ENCODE results near the gene PKNOX2. TPM values are rescaled to one million over a fixed set of nuclear protein-coding genes. Genes with fewer than 3 reads are reported as not detected.

The PKNOX2 gene
- total RNA-seq, 4 donors from 2014 or later = 0.40 to 5.9 (median 1.1) TPM; not detected in 1

DNA sequence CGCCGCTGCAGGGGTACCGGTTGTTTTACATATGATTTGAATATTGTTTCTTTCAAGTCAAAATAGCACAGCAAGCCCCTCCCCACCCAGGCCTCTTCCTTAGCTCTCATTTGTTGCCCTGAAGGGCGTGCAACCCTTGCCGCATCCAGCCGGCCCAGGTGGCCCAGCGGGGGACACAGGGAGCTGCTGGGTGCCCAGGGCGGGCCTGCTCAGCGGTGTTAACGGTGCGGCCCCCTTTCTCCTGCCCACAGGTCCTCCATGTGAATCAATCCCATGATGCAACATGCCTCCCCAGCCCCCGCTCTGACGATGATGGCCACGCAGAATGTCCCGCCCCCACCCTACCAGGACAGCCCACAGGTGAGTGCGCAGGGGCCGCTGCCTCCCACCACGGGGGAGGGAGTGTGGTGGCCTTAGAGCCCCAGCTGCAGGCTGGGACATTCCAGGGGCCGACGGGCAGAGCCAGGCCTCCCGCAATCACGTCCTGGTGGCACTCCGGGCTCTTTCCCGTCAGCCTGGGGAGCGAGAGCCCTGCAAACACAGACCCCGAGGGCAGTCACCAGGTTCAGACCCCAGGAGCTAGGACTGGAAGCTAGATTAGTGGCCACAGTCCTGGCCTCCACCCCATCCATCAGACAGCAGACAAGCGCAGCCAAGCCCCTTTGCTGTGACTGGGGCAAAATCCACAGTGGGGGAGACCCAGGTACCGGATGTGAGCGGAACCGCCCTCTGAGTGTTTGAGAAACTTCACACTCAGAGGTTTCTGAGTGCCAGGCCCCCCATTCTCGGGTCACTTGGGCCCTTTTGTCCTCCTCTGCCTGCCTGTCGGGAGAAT, 186.7 kb downstream of the PKNOX2 start:
- DNase-seq = no peak
- TF ChIP-seq, protein P1, sequence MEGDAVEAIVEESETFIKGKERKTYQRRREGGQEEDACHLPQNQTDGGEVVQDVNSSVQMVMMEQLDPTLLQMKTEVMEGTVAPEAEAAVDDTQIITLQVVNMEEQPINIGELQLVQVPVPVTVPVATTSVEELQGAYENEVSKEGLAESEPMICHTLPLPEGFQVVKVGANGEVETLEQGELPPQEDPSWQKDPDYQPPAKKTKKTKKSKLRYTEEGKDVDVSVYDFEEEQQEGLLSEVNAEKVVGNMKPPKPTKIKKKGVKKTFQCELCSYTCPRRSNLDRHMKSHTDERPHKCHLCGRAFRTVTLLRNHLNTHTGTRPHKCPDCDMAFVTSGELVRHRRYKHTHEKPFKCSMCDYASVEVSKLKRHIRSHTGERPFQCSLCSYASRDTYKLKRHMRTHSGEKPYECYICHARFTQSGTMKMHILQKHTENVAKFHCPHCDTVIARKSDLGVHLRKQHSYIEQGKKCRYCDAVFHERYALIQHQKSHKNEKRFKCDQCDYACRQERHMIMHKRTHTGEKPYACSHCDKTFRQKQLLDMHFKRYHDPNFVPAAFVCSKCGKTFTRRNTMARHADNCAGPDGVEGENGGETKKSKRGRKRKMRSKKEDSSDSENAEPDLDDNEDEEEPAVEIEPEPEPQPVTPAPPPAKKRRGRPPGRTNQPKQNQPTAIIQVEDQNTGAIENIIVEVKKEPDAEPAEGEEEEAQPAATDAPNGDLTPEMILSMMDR (IDR thresholded peaks at IDR 0.05) = no peak
- no peak for TF ChIP-seq POLR2A (IDR thresholded peaks at IDR 0.05)
- no peaks in the 10 kb centered on the region for H3K9me3 ChIP-seq
- peaks cover 0 to 10% (median 0%) of the 10 kb centered on the region in 3 donors for H3K4me1 ChIP-seq
- intact Hi-C loops (cut with DNase I) = no loop called here
- H3K27me3 ChIP-seq = peaks cover 0 to 13% (median 0%) of the 10 kb centered on the region in 4 donors
- 78 to 92% methylated on average over 9 to 12 of the region's 32 CpGs for WGBS, 2 donors
- H3K4me3 ChIP-seq = no peak overlapping the region
- H3K27ac ChIP-seq = no peak overlapping the region
- no peaks in the 10 kb centered on the region for H3K36me3 ChIP-seq

DNA sequence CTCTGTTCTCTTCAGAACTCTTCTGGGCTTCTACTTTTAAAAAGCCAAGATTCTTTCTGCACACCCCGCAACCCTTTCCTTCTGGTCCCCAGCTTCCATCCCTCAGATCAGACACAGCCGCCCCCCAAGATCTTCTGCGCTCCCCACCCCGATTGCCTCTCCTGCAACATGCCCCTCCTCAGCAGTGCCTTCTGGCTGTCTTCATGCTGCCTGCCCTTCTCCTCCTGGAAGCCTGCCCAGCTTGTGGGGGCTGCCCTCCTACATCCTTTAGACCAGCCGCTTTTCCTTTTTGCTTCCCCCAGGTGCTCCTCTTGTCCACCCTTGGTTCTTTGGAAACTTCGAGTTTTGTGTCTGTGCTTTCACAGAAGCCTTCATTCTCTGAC, 187.3 kb downstream of the PKNOX2 start:
- Histone ChIP-seq H3K27ac (no peak overlapping the region), H3K27me3 (peaks cover 0 to 9% (median 0%) of the 10 kb centered on the region in 4 donors), H3K36me3 (no peaks in the 10 kb centered on the region), H3K9me3 (no peaks in the 10 kb centered on the region), H3K4me1 (peaks cover 0 to 7% (median 0%) of the 10 kb centered on the region in 3 donors), H3K4me3 (no peak overlapping the region)
- WGBS, 2 donors = 76 to 82% methylated on average over 6 of the region's 6 CpGs
- TF ChIP-seq, protein P1 (IDR thresholded peaks at IDR 0.05) = no peak
- TF ChIP-seq POLR2A (IDR thresholded peaks at IDR 0.05) = no peak
- no peak for DNase-seq
- intact Hi-C loops (cut with DNase I) = no loop called here

DNA sequence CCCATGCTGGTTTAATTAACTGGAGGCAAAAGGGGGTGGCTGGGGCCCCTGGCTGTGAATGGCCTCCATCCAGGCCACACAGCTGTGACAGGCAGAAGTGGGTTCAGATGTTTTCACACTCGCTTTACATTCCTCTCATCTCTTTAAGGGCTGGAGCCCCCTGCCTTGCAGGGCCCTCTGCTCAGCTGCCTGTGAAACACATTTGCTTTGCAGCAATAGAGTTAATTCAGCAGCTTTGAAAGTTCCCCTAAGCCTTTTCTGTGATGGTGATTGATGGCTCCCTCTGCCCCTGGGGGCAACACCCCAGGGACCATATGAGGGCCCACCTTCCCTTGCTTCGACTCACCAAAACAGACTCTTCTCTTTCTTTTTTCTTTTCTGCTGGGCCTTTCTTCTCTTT, 192.2 kb downstream of the PKNOX2 start:
- H3K36me3 ChIP-seq = no peaks in the 10 kb centered on the region
- H3K27ac ChIP-seq = no peak overlapping the region
- H3K4me3 ChIP-seq = no peak overlapping the region
- DNase-seq = no peak
- no peaks in the 10 kb centered on the region for H3K9me3 ChIP-seq
- TF ChIP-seq, protein P1 (IDR thresholded peaks at IDR 0.05) = no peak
- TF ChIP-seq POLR2A (IDR thresholded peaks at IDR 0.05) = no peak
- intact Hi-C loops (cut with DNase I) = no loop called here
- no peaks in the 10 kb centered on the region for H3K4me1 ChIP-seq
- no peaks in the 10 kb centered on the region for H3K27me3 ChIP-seq
- 64 to 65% methylated on average over 2 of the region's 2 CpGs for WGBS, 2 donors

DNA sequence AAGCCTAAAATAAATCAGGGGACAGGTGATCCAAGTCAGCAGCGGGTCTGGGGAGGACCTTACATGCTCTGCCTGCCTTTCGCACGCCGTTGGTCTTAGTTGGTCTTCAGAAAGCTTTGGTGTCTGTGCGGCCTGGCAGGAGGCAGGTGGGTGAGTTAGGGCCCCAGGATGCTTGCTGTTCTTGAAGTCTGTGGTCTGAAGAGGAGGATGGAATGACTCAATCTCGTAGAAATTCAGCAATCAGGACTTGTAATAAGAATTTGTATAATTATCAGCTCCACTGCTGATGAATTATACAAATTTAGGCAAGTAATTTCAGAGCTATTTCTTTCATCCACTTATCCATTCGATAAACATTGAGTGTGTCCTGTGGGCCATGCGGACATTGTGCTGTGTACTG, 193.0 kb downstream of the PKNOX2 start:
- intact Hi-C loops (cut with DNase I) = no loop called here
- WGBS, 2 donors = 84 to 85% methylated on average over 8 of the region's 8 CpGs
- no peaks in the 10 kb centered on the region for H3K36me3 ChIP-seq
- TF ChIP-seq POLR2A (IDR thresholded peaks at IDR 0.05) = no peak
- TF ChIP-seq, protein P1 (IDR thresholded peaks at IDR 0.05) = no peak
- H3K9me3 ChIP-seq = no peaks in the 10 kb centered on the region
- no peaks in the 10 kb centered on the region for H3K4me1 ChIP-seq
- no peak overlapping the region for H3K27ac ChIP-seq
- H3K27me3 ChIP-seq = no peaks in the 10 kb centered on the region
- H3K4me3 ChIP-seq = no peak overlapping the region
- no peak for DNase-seq

DNA sequence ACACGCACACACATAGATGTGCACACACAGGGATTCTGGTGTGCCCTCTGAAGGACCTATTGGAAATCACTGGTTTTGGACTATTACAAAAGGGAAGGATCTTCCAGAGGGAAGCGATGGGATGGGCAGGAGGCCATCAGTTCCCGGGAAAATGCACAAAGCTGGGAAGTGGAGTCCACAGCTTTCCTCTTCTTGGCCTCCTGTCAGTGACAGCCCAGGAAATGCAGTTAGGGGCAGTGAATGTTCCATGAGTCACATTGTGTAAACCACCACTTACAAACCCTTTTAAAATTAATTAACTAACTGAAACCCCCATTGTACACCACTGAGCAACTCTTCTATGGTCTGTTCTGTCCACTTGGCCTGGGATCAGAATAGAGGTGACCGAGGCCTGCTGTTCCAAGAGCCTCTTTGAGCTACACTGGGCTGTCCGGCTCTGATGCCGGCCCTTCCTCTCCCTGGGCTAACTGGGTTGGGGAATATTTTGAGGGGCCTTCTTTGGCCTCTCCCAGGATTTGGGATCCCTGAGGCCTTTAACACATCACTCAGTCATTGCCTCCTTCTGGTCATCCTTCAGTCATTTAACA, 193.8 kb downstream of the PKNOX2 start:
- Histone ChIP-seq H3K4me3 (no peak overlapping the region), H3K36me3 (no peaks in the 10 kb centered on the region), H3K9me3 (no peaks in the 10 kb centered on the region), H3K4me1 (no peaks in the 10 kb centered on the region), H3K27me3 (no peaks in the 10 kb centered on the region), H3K27ac (no peak overlapping the region)
- intact Hi-C loops (cut with DNase I) = no loop called here
- no peak for DNase-seq
- WGBS, 2 donors = 66 to 89% methylated on average over 3 to 5 of the region's 6 CpGs
- TF ChIP-seq POLR2A (IDR thresholded peaks at IDR 0.05) = no peak
- TF ChIP-seq, protein P1 (IDR thresholded peaks at IDR 0.05) = no peak

Measured in esophagus squamous epithelium (tissue), 5 donors.